Stimulated activated naive CD8-positive, alpha-beta T cell treated with anti-CD3 and anti-CD28 coated beads, Interleukin-15, amount 100 ng/mL, for 72 hours (primary cell): Measurements from ENCODE around the gene PPP1R3G.

Experiments used
- ATAC-seq: fragments of 150-1000 bp; cut with Tn5 transposase; 2 replicates; pipeline ENCODE4 v1.10.0; 2021; ENCODE audit warnings: mild to moderate bottlenecking, moderate library complexity
- DNase-seq, 2 donors: peaks; one replicate each; pipeline ENCODE4 v3.0.0; 2021 to 2022
- H3K27ac Mint-ChIP-seq, 2 donors: one replicate each; pipeline ENCODE4 v1.8.0; 2022; ENCODE audit warnings: mild to moderate bottlenecking in 2 of 2, mixed read lengths in 2 of 2, moderate library complexity in 2 of 2
- H3K27me3 Mint-ChIP-seq: one replicate; pipeline ENCODE4 v1.8.0; 2022; ENCODE audit warnings: mixed read lengths
- H3K4me1 Mint-ChIP-seq: one replicate; pipeline ENCODE4 v1.8.0; 2022; ENCODE audit warnings: mild to moderate bottlenecking, mixed read lengths
- H3K4me3 Mint-ChIP-seq, 2 donors: one replicate each; pipeline ENCODE4 v1.8.0; 2022; ENCODE audit warnings: mild to moderate bottlenecking in 2 of 2, mixed read lengths in 2 of 2, moderate library complexity in 1 of 2
- H3K9me3 Mint-ChIP-seq, 2 donors: one replicate each; pipeline ENCODE4 v1.8.0; 2022; ENCODE audit warnings: mixed read lengths in 2 of 2

PPP1R3G gene

DNA sequence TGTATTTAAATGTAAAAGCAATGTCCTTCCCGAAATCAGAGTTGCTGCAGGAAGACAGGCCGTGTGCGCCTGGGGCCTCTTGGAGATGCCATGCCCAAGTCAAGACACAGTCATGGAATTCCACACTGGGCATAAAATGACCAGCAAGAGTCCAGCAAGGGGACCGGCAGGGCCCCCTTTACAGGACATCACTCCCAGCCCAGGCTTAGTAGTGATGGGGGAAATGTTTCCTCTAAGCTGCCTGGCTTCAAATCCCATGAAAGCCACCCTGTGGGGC lies 1.9 kb upstream of the PPP1R3G start:
- Mint-ChIP-seq H3K9me3 (no peaks in the 10 kb centered on the region), H3K4me1 (peaks cover 6% of the 10 kb centered on the region), H3K27ac (no peak overlapping the region), H3K4me3 (no peak overlapping the region), H3K27me3 (peaks cover 60% of the 10 kb centered on the region)
- DNase-seq = no peak
- no peak for ATAC-seq

DNA sequence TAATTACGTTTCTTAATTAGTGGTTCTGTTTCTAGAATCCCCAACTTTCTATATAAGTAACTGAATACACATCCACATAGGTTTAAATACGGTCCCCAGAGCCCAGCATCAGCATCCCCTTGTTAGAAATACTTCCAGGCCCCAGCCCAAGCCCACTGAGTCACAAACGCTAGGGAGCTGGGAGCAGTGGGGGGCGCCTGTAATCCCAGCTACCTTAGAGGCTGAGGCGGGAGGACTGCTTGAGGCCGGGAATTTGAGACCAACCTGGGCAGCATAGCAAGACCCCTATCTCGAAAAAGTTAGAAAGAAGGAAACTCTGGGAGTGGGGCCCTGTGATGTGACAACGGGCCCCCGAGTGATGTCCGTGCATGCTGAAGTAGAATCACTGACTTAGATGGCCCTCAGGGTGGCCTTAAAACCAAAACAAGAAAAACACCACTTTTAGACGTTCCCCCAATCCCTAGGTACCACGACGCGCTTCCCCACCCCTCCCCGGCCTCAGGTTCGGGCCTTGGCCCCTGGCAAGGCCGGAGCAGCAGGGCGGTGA lies 1.3 kb upstream of the PPP1R3G start:
- peak overlapping the region; percentile 41 to 70 for H3K4me3 Mint-ChIP-seq
- DNase-seq = no peak
- peaks cover 6% of the 10 kb centered on the region for H3K4me1 Mint-ChIP-seq
- ATAC-seq = no peak
- peaks cover 60% of the 10 kb centered on the region for H3K27me3 Mint-ChIP-seq
- no peak overlapping the region for H3K27ac Mint-ChIP-seq
- H3K9me3 Mint-ChIP-seq = no peaks in the 10 kb centered on the region

GRCh38 chr6:5084360-5084780 lies 771 bp upstream of the PPP1R3G start:
- Mint-ChIP-seq H3K4me3 (peak overlapping the region; percentile 83 to 88), H3K4me1 (peaks cover 6% of the 10 kb centered on the region), H3K27ac (no peak overlapping the region), H3K27me3 (peaks cover 60% of the 10 kb centered on the region), H3K9me3 (no peaks in the 10 kb centered on the region)
- peak; percentile 41 for ATAC-seq
- no peak for DNase-seq

DNA sequence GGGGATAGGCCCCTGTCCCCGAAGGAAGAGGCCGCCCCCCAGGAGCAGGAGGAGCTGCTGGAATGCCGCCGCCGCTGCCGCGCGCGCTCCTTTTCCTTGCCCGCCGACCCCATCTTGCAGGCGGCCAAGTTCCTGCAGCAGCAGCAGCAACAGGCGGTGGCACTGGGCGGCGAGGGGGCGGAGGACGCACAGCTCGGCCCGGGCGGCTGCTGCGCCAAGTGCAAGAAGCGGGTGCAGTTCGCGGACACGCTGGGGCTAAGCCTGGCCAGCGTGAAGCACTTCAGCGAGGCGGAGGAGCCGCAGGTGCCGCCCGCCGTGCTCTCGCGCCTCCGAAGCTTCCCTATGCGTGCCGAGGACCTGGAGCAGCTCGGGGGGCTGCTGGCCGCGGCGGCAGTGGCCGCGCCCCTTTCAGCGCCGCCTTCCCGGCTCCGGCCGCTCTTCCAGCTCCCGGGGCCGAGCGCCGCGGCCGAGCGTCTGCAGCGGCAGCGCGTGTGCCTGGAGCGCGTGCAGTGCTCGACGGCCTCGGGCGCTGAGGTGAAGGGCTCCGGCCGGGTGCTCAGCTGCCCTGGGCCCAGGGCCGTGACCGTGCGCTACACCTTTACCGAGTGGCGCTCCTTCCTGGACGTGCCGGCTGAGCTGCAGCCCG lies 630 bp downstream of the PPP1R3G start:
- Mint-ChIP-seq H3K27ac (no peak overlapping the region), H3K9me3 (no peaks in the 10 kb centered on the region), H3K27me3 (peaks cover 69% of the 10 kb centered on the region), H3K4me1 (peaks cover 6% of the 10 kb centered on the region), H3K4me3 (peak overlapping the region; percentile 63 to 88)
- DNase-seq (peak; percentile 15 to 19), ATAC-seq (peak; percentile 47)

GRCh38 chr6:5086294-5086890 lies 1.3 kb downstream of the PPP1R3G start:
- ATAC-seq (no peak), DNase-seq (no peak)
- no peak overlapping the region for H3K27ac Mint-ChIP-seq
- H3K4me1 Mint-ChIP-seq = peaks cover 6% of the 10 kb centered on the region
- no peaks in the 10 kb centered on the region for H3K9me3 Mint-ChIP-seq
- peak overlapping the region; percentile 15 to 46 for H3K4me3 Mint-ChIP-seq
- H3K27me3 Mint-ChIP-seq = peaks cover 75% of the 10 kb centered on the region

DNA sequence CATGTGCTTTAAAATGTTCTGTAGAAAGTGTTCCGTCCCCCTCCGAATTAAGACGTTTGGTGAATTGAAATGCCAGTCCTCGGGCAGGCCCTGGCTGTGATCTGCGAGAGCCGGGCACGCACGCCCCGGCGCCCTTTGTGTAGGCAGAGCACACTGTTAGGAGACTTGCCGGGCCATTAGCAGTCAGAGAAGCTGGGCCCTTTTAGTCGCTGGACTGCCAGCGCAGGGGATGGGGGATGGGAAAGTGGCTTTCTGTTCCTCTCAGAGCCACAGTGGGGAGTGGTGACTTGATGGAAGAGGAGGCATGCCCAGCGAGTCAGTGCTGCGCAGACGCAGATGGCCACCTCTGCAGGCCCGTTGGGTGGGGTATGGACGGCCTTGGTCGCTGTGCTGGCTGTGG lies 2.2 kb downstream of the PPP1R3G start:
- no peak for ATAC-seq
- peaks cover 6% of the 10 kb centered on the region for H3K4me1 Mint-ChIP-seq
- H3K9me3 Mint-ChIP-seq = no peaks in the 10 kb centered on the region
- H3K27me3 Mint-ChIP-seq = peaks cover 74% of the 10 kb centered on the region
- DNase-seq = no peak
- H3K27ac Mint-ChIP-seq = no peak overlapping the region
- H3K4me3 Mint-ChIP-seq = peak overlapping the region in 1 of 2 donors; percentile 34

- Mint-ChIP-seq H3K9me3 (no peaks in the 10 kb centered on the region), H3K4me3 (no peak overlapping the region), H3K4me1 (peaks cover 6% of the 10 kb centered on the region), H3K27ac (no peak overlapping the region), H3K27me3 (peaks cover 61% of the 10 kb centered on the region)
- DNase-seq (no peak), ATAC-seq (no peak)
Measured at GRCh38 chr6:5088780-5089179, 3.6 kb downstream of the PPP1R3G start.

- DNase-seq (no peak), ATAC-seq (no peak)
- Mint-ChIP-seq H3K9me3 (no peaks in the 10 kb centered on the region), H3K4me3 (no peak overlapping the region), H3K4me1 (peaks cover 6% of the 10 kb centered on the region), H3K27me3 (peaks cover 61% of the 10 kb centered on the region), H3K27ac (no peak overlapping the region)
Measured at GRCh38 chr6:5089481-5090438, 4.6 kb downstream of the PPP1R3G start.

DNA sequence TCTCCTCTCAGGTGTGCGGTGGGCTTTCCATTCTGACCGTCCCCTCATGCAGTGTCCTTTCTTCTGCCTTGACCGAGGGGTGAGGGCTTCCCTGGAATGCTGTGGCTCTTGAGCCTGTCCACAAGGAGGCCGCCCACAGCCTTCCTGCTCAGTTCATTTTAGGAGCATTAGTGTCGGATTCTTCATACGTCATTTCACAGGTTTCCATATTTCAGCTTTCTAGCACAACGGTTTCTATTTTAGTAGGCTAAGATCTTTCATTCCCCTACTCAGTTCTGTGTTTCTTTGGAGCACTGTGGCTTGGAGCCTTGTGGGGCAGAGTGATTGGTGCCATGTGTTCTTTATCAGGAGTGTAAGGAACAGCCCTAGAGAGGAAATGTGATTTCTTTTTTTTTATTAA lies 5.5 kb downstream of the PPP1R3G start:
- Mint-ChIP-seq H3K4me1 (peaks cover 6% of the 10 kb centered on the region), H3K27ac (no peak overlapping the region), H3K9me3 (no peaks in the 10 kb centered on the region), H3K27me3 (peaks cover 54% of the 10 kb centered on the region), H3K4me3 (no peak overlapping the region)
- DNase-seq = no peak
- no peak for ATAC-seq

GRCh38 chr6:5091210-5092069 lies 6.3 kb downstream of the PPP1R3G start:
- peaks cover 49% of the 10 kb centered on the region for H3K27me3 Mint-ChIP-seq
- H3K9me3 Mint-ChIP-seq = no peaks in the 10 kb centered on the region
- no peak overlapping the region for H3K4me3 Mint-ChIP-seq
- ATAC-seq = no peak
- no peak overlapping the region for H3K27ac Mint-ChIP-seq
- no peak for DNase-seq
- peaks cover 1% of the 10 kb centered on the region for H3K4me1 Mint-ChIP-seq

- no peaks in the 10 kb centered on the region for H3K9me3 Mint-ChIP-seq
- peaks cover 35% of the 10 kb centered on the region for H3K27me3 Mint-ChIP-seq
- no peaks in the 10 kb centered on the region for H3K4me1 Mint-ChIP-seq
- ATAC-seq (no peak), DNase-seq (no peak)
- no peak overlapping the region for H3K4me3 Mint-ChIP-seq
- no peak overlapping the region for H3K27ac Mint-ChIP-seq
Measured at GRCh38 chr6:5093231-5094015, 8.3 kb downstream of the PPP1R3G start.

- Mint-ChIP-seq H3K27ac (no peak overlapping the region), H3K9me3 (no peaks in the 10 kb centered on the region), H3K27me3 (peaks cover 35% of the 10 kb centered on the region), H3K4me3 (no peak overlapping the region), H3K4me1 (no peaks in the 10 kb centered on the region)
- DNase-seq = no peak
- ATAC-seq = no peak
Measured at GRCh38 chr6:5094327-5094726, 9.2 kb downstream of the PPP1R3G start.

DNA sequence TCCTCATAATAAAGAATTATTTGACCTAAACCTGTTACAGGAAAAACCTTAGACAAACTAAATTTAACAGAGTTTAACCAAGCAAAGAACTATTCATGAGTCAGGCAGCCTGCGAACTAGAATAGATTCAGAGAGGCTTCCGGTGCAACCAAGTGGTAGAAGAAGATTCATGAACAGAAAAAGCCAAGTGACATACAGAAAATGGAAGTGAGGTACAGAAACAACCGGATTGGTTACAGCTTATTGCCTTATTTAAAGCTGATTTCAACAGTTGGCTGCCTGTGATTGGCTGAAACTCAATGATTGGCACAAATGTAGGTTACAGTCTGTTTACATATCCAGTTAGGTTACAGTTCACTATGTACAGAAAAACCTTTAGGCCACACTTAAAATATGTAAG lies 10.1 kb downstream of the PPP1R3G start:
- Mint-ChIP-seq H3K9me3 (peaks cover 0 to 6% of the 10 kb centered on the region in 2 donors), H3K4me1 (no peaks in the 10 kb centered on the region), H3K4me3 (no peak overlapping the region), H3K27me3 (peaks cover 32% of the 10 kb centered on the region), H3K27ac (no peak overlapping the region)
- ATAC-seq = no peak
- DNase-seq = no peak

GRCh38 chr6:5096482-5096881 lies 11.3 kb downstream of the PPP1R3G start:
- no peak overlapping the region for H3K27ac Mint-ChIP-seq
- H3K4me1 Mint-ChIP-seq = no peaks in the 10 kb centered on the region
- ATAC-seq (no peak), DNase-seq (no peak)
- peaks cover 0 to 14% of the 10 kb centered on the region in 2 donors for H3K9me3 Mint-ChIP-seq
- no peak overlapping the region for H3K4me3 Mint-ChIP-seq
- peaks cover 19% of the 10 kb centered on the region for H3K27me3 Mint-ChIP-seq
